Measurements from ENCODE around the gene SMPX.

The SMPX gene

DNA sequence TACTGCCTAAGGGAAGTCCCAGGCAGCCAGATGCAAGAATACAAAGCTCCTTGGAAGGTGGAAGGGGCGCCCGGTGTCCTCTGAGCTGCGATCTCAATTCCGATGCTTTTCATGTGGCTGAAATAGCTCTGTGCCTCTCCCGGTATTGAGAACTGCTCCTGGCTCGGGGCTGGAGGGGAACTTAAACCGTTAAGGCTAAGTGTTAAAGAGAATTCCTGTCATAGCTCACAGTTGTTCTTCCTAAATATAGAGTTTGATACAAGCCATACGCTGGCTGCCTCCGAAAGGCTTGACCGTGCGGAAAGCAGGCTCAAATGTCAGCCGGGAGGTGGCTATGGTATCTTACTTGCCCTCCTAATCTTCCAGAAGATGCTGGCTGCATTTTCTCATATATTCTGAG, at the start of gene SMPX:
TSS of gene SMPX (minus strand) at position 157 of the 400 bp plus-strand sequence. CDS start 3,826 bp downstream, outside the sequence.
- H3K4me3 ChIP-seq (ENCODE audit: control insufficient read depth, low read depth, low read length), result no peak within 1 kb of the TSS
- TF ChIP-seq, protein P1, sequence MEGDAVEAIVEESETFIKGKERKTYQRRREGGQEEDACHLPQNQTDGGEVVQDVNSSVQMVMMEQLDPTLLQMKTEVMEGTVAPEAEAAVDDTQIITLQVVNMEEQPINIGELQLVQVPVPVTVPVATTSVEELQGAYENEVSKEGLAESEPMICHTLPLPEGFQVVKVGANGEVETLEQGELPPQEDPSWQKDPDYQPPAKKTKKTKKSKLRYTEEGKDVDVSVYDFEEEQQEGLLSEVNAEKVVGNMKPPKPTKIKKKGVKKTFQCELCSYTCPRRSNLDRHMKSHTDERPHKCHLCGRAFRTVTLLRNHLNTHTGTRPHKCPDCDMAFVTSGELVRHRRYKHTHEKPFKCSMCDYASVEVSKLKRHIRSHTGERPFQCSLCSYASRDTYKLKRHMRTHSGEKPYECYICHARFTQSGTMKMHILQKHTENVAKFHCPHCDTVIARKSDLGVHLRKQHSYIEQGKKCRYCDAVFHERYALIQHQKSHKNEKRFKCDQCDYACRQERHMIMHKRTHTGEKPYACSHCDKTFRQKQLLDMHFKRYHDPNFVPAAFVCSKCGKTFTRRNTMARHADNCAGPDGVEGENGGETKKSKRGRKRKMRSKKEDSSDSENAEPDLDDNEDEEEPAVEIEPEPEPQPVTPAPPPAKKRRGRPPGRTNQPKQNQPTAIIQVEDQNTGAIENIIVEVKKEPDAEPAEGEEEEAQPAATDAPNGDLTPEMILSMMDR (conservative IDR thresholded peaks at IDR 0.05; ENCODE audit: control insufficient read depth, insufficient read depth, low read depth, low read length), result no peak
- DNase-seq (ENCODE audit: low read depth), result no peak

DNA sequence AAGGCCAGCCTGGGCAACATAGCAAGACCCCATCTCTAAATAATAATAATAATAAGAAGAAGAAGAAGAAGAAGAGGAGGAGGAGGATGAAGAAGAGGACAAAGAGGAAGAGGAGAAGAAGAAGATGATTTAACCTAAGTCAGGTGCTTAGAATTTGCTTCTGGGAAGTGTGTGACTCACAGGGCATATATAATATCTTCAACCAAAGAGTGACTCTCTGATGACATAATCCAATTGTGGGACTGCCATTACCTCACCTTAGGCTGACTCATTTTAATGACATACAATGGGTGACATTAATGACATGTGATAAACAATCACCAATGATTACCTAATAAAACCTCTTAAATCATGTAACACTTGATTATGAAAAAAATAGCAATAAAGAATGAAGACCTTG, 48.8 kb upstream of the SMPX start:
- no peak overlapping the region for H3K4me3 ChIP-seq (ENCODE audit: control insufficient read depth, low read depth, low read length)
- DNase-seq (ENCODE audit: low read depth), result peak; percentile 39
- TF ChIP-seq, protein P1 (conservative IDR thresholded peaks at IDR 0.05; ENCODE audit: control insufficient read depth, insufficient read depth, low read depth, low read length), result no peak

DNA sequence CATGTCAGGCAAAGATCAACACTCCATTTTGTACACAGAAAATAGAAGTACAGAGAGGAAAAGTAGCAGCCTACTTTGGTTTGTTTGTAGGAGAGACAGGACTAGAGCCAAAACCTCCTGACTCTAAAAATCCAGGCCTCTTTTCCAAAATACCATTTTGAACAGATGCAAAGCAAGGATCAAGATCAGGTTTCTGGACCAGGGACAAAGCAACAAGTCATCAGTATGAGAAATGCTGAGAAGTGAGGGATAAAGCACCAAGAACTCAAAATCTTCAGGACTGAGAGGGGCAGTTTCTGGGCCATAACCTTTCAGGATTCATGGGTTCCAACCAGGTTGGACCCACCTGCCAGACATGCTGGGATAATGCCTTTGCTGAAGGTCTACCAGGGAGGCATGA, 44.9 kb upstream of the SMPX start:
- TF ChIP-seq, protein P1 (conservative IDR thresholded peaks at IDR 0.05; ENCODE audit: control insufficient read depth, insufficient read depth, low read depth, low read length), result no peak
- DNase-seq (ENCODE audit: low read depth), result no peak
- no peak overlapping the region for H3K4me3 ChIP-seq (ENCODE audit: control insufficient read depth, low read depth, low read length)

DNA sequence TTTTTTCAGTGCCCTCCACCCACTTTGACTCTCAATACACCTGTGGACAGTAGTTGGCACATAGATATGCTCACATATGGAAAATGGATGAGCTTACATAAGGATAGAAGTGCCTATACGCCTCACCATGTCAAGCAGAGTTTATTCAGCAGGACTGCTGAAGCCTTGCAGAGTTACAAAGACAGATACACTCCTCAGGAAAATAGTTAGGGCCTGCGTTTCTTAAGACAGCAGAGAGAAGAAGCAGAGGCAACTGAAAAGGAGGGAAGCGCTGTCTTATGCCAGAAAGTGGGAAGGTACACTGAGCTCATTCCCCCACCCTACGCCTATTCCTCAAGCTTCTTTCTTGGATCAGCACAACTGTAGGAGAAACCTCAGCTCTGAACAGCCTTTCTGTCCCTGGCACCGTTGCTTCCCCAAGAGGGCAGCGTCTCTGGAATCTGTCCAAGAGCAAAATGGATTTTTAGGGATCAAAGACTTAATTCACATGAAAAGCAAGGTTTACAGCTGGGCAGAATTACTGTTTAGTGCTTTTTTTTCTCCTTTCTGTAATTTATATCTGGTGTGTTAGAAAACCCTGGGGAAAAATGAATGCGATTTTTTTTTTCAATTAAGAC, 44.2 kb upstream of the SMPX start:
- no peak for DNase-seq (ENCODE audit: low read depth)
- H3K4me3 ChIP-seq (ENCODE audit: control insufficient read depth, low read depth, low read length), result no peak overlapping the region
- TF ChIP-seq, protein P1 (conservative IDR thresholded peaks at IDR 0.05; ENCODE audit: control insufficient read depth, insufficient read depth, low read depth, low read length), result no peak

DNA sequence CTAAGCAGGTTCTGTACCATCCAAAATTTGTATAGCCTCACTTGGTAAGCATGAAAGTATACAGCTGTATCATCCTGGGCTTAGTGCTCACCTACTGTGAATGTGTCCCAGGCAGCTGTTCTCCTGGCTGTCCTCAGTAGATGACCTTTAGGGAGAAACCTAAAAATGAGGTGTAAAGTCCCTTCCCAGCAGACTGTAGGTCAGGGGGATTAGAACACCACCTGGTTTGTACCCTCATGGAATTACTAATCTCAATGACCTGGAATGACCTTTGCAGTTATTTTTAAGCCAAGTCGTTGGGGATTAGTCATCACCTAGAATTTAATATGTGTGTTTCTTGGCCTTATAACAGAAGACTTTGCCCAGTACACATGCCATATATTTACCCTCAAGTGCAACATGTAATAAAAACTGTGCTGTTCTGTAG, 42.4 kb upstream of the SMPX start:
- TF ChIP-seq, protein P1 (conservative IDR thresholded peaks at IDR 0.05; ENCODE audit: control insufficient read depth, insufficient read depth, low read depth, low read length), result no peak
- DNase-seq (ENCODE audit: low read depth), result peak; percentile 54
- no peak overlapping the region for H3K4me3 ChIP-seq (ENCODE audit: control insufficient read depth, low read depth, low read length)

DNA sequence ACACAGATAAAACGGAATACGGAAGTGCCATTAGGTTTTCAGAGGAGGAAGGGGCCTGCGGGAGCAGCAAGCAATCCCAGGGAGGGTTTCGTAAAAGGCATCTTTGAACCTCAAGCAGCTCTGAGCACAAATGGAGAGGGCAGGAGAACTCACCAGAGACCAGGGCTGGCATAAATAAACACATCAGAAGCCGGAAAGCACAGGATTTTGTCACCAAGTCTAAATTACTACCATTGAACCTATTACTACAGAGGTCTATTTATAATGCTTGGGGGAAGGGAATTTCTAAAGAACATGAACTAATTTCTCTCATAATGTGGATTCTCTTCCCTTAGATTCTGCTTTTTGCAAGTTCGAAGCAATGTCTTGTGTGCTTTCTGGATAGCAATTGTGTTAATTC, 41.9 kb upstream of the SMPX start:
- TF ChIP-seq, protein P1 (conservative IDR thresholded peaks at IDR 0.05; ENCODE audit: control insufficient read depth, insufficient read depth, low read depth, low read length), result no peak
- no peak for DNase-seq (ENCODE audit: low read depth)
- no peak overlapping the region for H3K4me3 ChIP-seq (ENCODE audit: control insufficient read depth, low read depth, low read length)

Measured in fibroblast of mammary gland (primary cell).